GM18505 (cell line): Measurements from ENCODE around the gene TMEM217.

Source experiments
- ATAC-seq: cut with Tn5 transposase; IDR thresholded peaks from one replicate; pipeline ENCODE4 v1.9.1; 2021; ENCODE audit not compliant: unreplicated experiment
- POLR2A ChIP-seq: IDR thresholded peaks from 4 replicates; pipeline ENCODE4 v1.6.1; 2011; ENCODE audit warnings: borderline replicate concordance; ENCODE audit not compliant: insufficient read depth, insufficient read length; ENCODE audit errors: extremely low read depth

The TMEM217 gene

DNA sequence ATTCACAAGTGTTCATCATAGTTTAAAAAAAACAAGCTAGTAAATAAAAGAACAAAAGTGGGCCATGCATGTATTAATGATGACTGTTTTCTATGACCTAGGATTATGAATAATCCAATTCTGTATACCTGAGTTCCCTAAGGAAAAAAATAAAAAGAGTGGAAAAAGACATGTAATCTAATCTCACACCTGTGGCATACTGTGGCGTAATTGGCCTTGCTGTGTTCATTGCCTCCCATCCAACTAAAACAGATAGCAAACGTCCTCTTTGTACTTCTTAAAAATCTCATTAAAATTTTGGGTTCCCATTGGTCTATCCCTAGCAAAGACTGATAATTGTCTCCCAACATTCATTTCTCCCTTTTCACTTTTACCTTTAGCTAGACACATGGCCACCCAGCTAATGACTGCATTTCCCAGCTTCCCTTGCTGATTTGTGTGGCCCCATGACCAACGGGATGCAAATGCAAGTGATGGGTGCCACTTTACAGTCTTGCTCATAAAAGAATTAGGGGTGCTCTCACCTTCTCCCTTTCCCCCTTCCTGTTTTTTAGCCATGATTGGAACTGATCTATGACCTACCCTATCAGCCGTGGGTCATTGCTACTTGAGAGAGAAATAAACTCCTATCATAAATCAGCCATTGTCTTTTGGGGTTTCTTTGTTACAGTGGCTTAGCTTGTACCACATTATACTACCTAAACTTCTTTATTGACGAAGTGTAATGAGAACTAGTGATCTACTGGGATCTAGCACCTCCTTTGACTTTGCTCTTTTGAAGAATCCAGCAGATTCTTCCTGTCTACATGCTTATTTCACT, 32.4 kb downstream of the TMEM217 start:
- no peak for ATAC-seq
- TF ChIP-seq POLR2A, result no peak

GRCh38 chr6:37222992-37223391, 35.0 kb downstream of the TMEM217 start:
- ATAC-seq, result no peak
- no peak for TF ChIP-seq POLR2A

GRCh38 chr6:37222125-37222967, 35.6 kb downstream of the TMEM217 start:
- TF ChIP-seq POLR2A, result no peak
- peak; percentile 82 for ATAC-seq

GRCh38 chr6:37221585-37222124, 36.3 kb downstream of the TMEM217 start:
- TF ChIP-seq POLR2A, result no peak
- ATAC-seq, result no peak

GRCh38 chr6:37218511-37218910, 39.4 kb downstream of the TMEM217 start:
- no peak for TF ChIP-seq POLR2A
- no peak for ATAC-seq

DNA sequence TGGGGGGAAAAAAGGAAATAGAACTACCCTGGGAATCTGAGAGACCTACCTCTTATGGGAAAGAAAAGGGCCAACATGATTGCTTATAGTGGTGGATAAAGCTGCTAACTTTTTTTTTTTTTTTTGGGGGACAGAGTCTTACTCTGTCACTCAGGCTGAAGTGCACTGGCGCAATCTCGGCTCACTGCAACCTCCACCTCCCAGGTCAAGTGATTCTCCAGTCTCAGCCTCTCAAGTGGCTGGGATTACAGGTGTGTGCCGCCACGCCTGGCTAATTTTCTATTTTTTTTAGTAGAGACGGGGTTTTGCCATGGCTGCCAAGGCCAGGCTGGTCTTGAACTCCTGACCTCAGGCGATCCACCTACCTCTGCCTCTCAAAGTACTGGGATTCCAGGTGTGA, 39.9 kb downstream of the TMEM217 start:
- no peak for TF ChIP-seq POLR2A
- ATAC-seq, result no peak

- TF ChIP-seq POLR2A, result no peak
- ATAC-seq, result no peak
These were observed 45.7 kb downstream of the TMEM217 start for GRCh38 chr6:37212268-37212667.

DNA sequence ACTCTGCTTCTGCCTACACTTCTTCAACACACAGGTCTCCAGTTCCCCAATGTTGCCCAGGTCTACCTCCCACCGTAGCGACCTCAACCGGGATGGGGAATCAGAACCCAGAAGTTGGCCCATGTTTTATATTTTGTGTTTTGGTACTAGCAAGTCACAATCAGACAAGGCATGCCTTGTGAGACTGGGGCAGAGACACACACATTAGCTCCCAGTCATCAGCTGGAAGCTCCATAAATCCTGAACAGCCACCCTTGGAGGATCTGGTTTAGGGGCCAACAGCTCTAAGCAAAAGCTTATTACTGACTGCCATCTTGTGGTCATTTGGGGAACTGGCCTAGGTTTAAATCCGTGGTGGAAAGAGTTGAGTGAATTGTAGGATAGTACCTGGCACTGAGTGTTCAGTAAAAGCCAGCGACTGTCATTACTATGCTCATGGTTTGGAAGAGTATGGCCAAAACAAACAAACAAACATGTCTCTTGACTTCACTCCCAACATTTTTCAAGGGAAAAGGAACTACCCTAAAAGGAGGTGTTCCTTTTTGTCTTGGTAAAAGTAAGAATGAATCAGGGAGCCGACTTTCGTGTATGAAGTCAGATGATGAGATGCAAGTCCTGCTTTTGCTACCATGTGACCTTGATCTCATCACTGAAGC, 47.5 kb downstream of the TMEM217 start:
- TF ChIP-seq POLR2A, result no peak
- ATAC-seq, result no peak

DNA sequence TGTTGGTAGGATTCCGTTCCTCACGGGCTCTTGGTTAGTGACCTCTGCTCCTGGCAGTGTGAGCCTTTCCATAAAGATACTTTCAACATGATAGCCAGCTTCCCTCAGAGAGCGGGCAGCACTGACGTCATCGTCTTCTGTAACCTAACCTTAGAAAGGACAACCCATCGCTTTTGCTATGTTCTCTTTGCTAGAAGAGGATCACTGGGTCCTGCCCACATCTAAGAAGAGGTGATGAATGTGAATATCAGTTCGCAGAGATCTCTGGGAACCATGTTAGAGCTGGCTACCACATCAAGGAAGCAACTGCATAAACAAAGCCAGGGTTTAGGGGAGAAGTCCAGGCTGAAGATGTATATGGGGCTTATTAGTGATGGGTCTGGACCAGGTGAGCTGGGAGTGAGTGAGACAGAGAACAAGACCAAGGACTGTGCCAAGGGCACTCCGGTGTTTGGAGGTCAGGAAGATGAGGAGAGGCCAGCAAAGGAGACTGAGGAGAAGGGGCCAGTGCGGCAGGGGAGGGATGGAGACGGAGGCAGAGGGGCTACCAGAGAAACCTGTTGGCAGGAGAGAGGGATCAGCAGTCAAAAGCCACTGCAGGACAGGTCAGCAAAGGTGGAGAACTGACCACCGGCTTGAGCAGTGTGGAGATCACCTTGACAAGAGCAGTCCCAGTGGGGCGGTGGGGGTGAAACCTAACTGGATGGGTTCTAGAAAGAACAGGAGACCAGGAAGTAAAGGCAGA, 48.3 kb downstream of the TMEM217 start:
- TF ChIP-seq POLR2A, result no peak
- ATAC-seq, result no peak

- TF ChIP-seq POLR2A, result no peak
- no peak for ATAC-seq
These were observed 49.2 kb downstream of the TMEM217 start for GRCh38 chr6:37208793-37209192.

DNA sequence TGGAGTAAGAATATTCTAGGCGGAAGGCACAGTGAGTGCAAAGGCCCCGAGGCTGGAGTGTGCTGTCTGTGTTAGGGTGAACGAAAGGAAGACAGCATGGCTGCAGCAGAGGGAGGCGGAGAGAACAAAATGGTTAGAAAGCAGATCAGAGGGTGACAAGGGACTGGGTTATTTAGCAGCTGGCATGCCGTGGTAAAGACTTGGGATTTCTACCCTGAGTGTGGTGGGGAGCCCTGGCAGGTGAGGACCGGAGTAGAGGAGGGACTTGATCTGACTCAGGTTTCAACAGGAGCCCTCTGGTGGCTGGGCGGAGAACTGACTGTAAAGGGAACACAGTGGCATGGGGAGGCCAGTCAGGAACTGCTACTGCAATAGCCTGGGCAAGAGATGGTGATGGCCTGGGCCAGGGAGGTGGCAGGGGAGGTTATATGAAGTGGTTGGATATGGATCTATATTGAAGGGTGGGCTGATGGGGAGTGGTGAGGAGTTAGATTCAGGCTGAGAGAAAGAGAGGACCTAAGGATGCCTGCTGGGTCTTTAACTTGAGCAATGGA, 50.0 kb downstream of the TMEM217 start:
- ATAC-seq, result no peak
- no peak for TF ChIP-seq POLR2A

- TF ChIP-seq POLR2A, result no peak
- no peak for ATAC-seq
These were observed 51.3 kb downstream of the TMEM217 start for GRCh38 chr6:37206622-37207021.
